Keratinocyte (primary cell): ENCODE results near the gene GSN. TPM values are rescaled to one million over a fixed set of nuclear protein-coding genes. Genes with fewer than 3 reads are reported as not detected.

ENCODE experiments used
- DNase-seq: peaks from one replicate; pipeline ENCODE4 v3.0.0-alpha.2; 2011; ENCODE audit warnings: low read depth, missing footprints, low spot score
- FAIRE-seq: peaks from 2 replicates; lab custom pipeline; 2011; peaks lifted over from hg19 to GRCh38; lab: Jason Lieb, UNC
- H2AFZ ChIP-seq: 2 replicates; pipeline ENCODE4 v1.6.0; 2012; ENCODE audit warnings: low read length, control low read depth, inconsistent platforms; ENCODE audit not compliant: control insufficient read depth
- H3K27ac ChIP-seq: 2 replicates; pipeline ENCODE4 v1.5.1; 2011; ENCODE audit warnings: low read length; ENCODE audit not compliant: control insufficient read depth, insufficient read depth
- H3K27me3 ChIP-seq: 3 replicates; pipeline ENCODE4 v1.6.0; 2011; ENCODE audit warnings: low read length; ENCODE audit not compliant: control insufficient read depth, insufficient read depth; ENCODE audit errors: extremely low read depth
- H3K36me3 ChIP-seq, 2 experiments: 2 replicates in 1 of 2; 3 replicates in 1 of 2; pipeline ENCODE4 v1.5.1; 2011; ENCODE audit warnings: low read length in 2 of 2, mild to moderate bottlenecking in 1 of 2; ENCODE audit not compliant: control insufficient read depth in 2 of 2, insufficient read depth in 2 of 2; ENCODE audit errors: extremely low read depth in 1 of 2
- H3K4me1 ChIP-seq: 3 replicates; pipeline ENCODE4 v1.5.1; 2011; ENCODE audit warnings: low read length; ENCODE audit not compliant: control insufficient read depth, insufficient read depth; ENCODE audit errors: extremely low read depth
- H3K4me2 ChIP-seq: 3 replicates; pipeline ENCODE4 v1.6.0; 2011; ENCODE audit warnings: low read depth, low read length; ENCODE audit not compliant: control insufficient read depth, insufficient read depth; ENCODE audit errors: extremely low read depth
- H3K4me3 ChIP-seq, 3 experiments: fragments of 200-600 bp in 1 of 3; sonication (generic) in 1 of 3; 2 replicates in 2 of 3; 3 replicates in 1 of 3; pipeline ENCODE4 v1.5.1; 2011 to 2016; ENCODE audit warnings: low read length in 3 of 3, mild to moderate bottlenecking in 3 of 3, control low read depth in 2 of 3, inconsistent platforms in 1 of 3, low read depth in 1 of 3, mixed read lengths in 1 of 3, mixed run types in 1 of 3, moderate library complexity in 1 of 3; ENCODE audit not compliant: control insufficient read depth in 2 of 3, insufficient read depth in 2 of 3; ENCODE audit errors: extremely low read depth in 1 of 3
- H3K79me2 ChIP-seq: 2 replicates; pipeline ENCODE4 v1.6.0; 2012; ENCODE audit warnings: low read length; ENCODE audit not compliant: control insufficient read depth, insufficient read depth
- H3K9ac ChIP-seq: 3 replicates; pipeline ENCODE4 v1.6.0; 2011; ENCODE audit warnings: low read length; ENCODE audit not compliant: control insufficient read depth, insufficient read depth; ENCODE audit errors: extremely low read depth
- H3K9me1 ChIP-seq: 3 replicates; pipeline ENCODE4 v1.6.0; 2011; ENCODE audit warnings: low read length; ENCODE audit not compliant: control insufficient read depth, insufficient read depth; ENCODE audit errors: extremely low read depth
- H3K9me3 ChIP-seq: 2 replicates; pipeline ENCODE4 v1.5.1; 2012; ENCODE audit warnings: low read depth, low read length; ENCODE audit not compliant: control insufficient read depth
- H4K20me1 ChIP-seq: 3 replicates; pipeline ENCODE4 v1.6.0; 2011; ENCODE audit warnings: low read length; ENCODE audit not compliant: control insufficient read depth, insufficient read depth; ENCODE audit errors: extremely low read depth
- EZH2 ChIP-seq: IDR thresholded peaks from one replicate; pipeline ENCODE4 v1.6.1; 2012; ENCODE audit warnings: inconsistent platforms, mild to moderate bottlenecking, low read length, moderate library complexity
- dilution Hi-C: fragments of 300-500 bp; cut with MboI; formaldehyde crosslinking; loops from one replicate; pipeline ENCODE4 v1.7.0; 2020; ENCODE audit warnings: low sequenced_read_pairs; ENCODE audit not compliant: extremely low pct_ligation_motif_present
- polyA plus RNA-seq, 5 experiments: library from polyadenylated mRNA; depleted of rRNA in 3 of 5; stranded (reverse) in 3 of 5; stranded (forward) in 1 of 5; unstranded in 1 of 5; fragments of >200 nt; gene quantifications; 1 replicate in 1 of 5; 2 replicates in 3 of 5; 3 replicates in 1 of 5; pipeline versions ENCODE4 v1.2.1 to v1.2.3, GENCODE V29; 2011 to 2012; ENCODE audit warnings: missing spikeins in 2 of 5, low read depth in 1 of 5, low replicate concordance in 1 of 5
- TF ChIP-seq, protein P1 (sequence below), 3 experiments: IDR thresholded peaks in 1 of 3; conservative IDR thresholded peaks in 1 of 3; optimal IDR thresholded peaks in 1 of 3; 2 replicates in 2 of 3; 3 replicates in 1 of 3; pipeline versions ENCODE3 to v1.5.1; 2011; ENCODE audit warnings: low read length in 3 of 3, mild to moderate bottlenecking in 3 of 3, moderate library complexity in 2 of 3, control low read depth in 1 of 3, inconsistent platforms in 1 of 3; ENCODE audit not compliant: insufficient read depth in 2 of 3; ENCODE audit errors: extremely low read depth in 1 of 3

GSN gene
- polyA plus RNA-seq, 1 donor (not counting 4 experiments of a cell fraction or from before 2014, with no cell fraction given): 166 TPM

DNA sequence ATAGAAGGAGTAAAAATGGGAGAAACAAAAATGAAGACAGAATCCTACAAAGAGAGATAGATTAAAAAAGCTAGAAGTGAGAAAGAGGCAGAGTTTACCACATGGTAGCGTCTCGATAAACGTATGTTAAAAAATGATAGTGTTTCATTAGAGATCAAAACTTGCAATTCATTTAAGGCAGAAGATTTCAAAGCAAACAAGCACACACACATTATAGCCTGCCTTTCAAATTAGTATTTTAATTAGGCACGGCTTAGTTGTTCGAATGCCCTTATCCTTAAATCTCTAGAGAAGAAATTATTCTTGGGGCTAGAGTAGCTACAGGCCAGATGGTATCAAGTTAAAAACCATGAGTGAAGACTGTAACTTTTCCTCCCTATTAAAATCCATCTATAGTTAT, 96.1 kb downstream of the GSN start:
- Histone ChIP-seq H2AFZ (peak overlapping the region; percentile 47), H3K79me2 (peaks cover 70% of the 10 kb centered on the region), H3K9me3 (no peaks in the 10 kb centered on the region), H3K9me1 (no peaks in the 10 kb centered on the region), H3K4me2 (peak overlapping the region; percentile 53), H3K27me3 (no peaks in the 10 kb centered on the region), H3K9ac (peak overlapping the region; percentile 46), H3K36me3 (no peaks in the 10 kb centered on the region), H3K4me1 (peaks cover 64% of the 10 kb centered on the region), H4K20me1 (no peaks in the 10 kb centered on the region), H3K4me3 (peak overlapping the region in 2 of 3 experiments; percentile 3 to 33), H3K27ac (peak overlapping the region; percentile 54)
- no peak for DNase-seq
- dilution Hi-C loops: no loop called here
- TF ChIP-seq, protein P1, sequence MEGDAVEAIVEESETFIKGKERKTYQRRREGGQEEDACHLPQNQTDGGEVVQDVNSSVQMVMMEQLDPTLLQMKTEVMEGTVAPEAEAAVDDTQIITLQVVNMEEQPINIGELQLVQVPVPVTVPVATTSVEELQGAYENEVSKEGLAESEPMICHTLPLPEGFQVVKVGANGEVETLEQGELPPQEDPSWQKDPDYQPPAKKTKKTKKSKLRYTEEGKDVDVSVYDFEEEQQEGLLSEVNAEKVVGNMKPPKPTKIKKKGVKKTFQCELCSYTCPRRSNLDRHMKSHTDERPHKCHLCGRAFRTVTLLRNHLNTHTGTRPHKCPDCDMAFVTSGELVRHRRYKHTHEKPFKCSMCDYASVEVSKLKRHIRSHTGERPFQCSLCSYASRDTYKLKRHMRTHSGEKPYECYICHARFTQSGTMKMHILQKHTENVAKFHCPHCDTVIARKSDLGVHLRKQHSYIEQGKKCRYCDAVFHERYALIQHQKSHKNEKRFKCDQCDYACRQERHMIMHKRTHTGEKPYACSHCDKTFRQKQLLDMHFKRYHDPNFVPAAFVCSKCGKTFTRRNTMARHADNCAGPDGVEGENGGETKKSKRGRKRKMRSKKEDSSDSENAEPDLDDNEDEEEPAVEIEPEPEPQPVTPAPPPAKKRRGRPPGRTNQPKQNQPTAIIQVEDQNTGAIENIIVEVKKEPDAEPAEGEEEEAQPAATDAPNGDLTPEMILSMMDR (optimal IDR thresholded peaks at IDR 0.05 in 1 of 3, IDR thresholded peaks at IDR 0.05 in 1 of 3, conservative IDR thresholded peaks at IDR 0.05 in 1 of 3; ENCODE audit: extremely low read depth in 1 of 3, insufficient read depth in 2 of 3, low read length in 3 of 3): no peak
- no peak for TF ChIP-seq EZH2
- no peak for FAIRE-seq

DNA sequence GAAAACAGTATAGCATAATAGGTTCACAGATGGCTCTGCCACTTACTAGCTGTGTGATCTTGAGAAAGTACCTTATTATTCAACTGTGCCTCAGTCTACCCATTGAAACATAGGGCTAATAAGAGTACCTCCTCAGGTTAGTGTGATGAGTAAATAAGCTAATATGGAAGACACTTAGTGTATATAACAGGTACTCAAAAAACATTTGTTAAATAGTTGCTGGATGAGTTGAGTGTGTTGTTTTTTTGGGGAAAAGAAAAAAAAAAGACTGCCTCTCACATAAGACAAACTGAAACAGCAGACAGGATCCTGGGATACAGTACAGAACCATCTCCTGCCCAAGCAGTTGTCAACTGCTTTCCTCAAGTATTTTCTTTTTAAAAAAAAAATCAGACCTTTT, 96.9 kb downstream of the GSN start:
- Histone ChIP-seq H3K4me1 (peaks cover 61% of the 10 kb centered on the region), H3K9ac (no peak overlapping the region), H3K9me1 (no peaks in the 10 kb centered on the region), H3K4me2 (peak overlapping the region; percentile 53), H3K27ac (peak overlapping the region; percentile 54), H4K20me1 (no peaks in the 10 kb centered on the region), H2AFZ (no peak overlapping the region), H3K27me3 (no peaks in the 10 kb centered on the region), H3K36me3 (no peaks in the 10 kb centered on the region), H3K79me2 (peaks cover 67% of the 10 kb centered on the region), H3K4me3 (peak overlapping the region in 1 of 3 experiments; percentile 5), H3K9me3 (no peaks in the 10 kb centered on the region)
- dilution Hi-C loops: no loop called here
- TF ChIP-seq EZH2: no peak
- TF ChIP-seq, protein P1 (optimal IDR thresholded peaks at IDR 0.05 in 1 of 3, IDR thresholded peaks at IDR 0.05 in 1 of 3, conservative IDR thresholded peaks at IDR 0.05 in 1 of 3; ENCODE audit: extremely low read depth in 1 of 3, insufficient read depth in 2 of 3, low read length in 3 of 3): no peak
- no peak for FAIRE-seq
- no peak for DNase-seq
